ENCODE data around the gene HOXD9. TPM values are rescaled to one million over a fixed set of nuclear protein-coding genes. Genes with fewer than 3 reads are reported as not detected.

The HOXD9 gene
- polyA plus RNA-seq, 3 donors, result not detected

DNA sequence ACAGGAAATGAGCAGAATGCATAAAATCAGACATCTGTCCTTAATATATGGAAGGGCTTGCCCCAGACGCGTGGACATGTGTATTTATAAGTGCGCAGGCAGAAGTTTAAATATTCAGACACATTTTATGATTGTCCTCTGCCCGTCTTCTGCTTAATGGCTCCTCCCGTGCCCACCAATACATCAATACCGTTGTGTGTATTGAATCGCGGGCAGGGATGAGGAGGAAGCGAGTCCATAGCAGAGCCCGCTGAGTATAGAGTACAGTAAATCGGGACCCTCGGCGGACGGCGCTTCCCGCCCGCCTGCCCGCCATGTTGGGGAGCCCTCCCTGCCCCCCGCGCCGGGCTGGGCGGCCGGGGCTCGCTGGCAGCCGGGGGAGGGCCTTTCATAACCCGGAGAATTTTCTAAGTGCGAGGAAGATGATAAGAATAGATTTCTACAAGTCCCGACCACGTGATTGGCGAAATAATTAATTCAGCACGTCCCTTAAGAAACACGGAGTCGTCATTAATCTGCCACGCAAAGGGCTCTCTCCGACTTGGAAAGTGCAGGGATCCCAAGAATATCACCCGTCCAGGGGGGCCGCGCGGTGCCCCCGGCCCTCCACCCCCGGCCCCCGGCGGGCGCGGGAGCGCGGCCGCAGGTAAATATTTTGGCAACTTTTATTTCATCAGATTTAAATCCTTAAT is 34.4 kb downstream of the HOXD9 start, which contains the start of gene HOXD3:
TSS of gene HOXD3 (plus strand) at position 501 of the 692 bp plus-strand sequence. CDS start 11,808 bp downstream, outside the sequence.
- DNase-seq, result no peak
- WGBS (ENCODE audit: insufficient coverage), result 5% methylated on average over 26 of the region's 48 CpGs
- Histone ChIP-seq H3K36me3 (replicated peaks in 1 of 2; ENCODE audit: control insufficient read depth in 1 of 2, insufficient read depth in 2 of 2, low read length in 2 of 2) (no peaks in the 10 kb centered on the region), H3K27me3 (ENCODE audit: control insufficient read depth in 2 of 2, insufficient read depth in 2 of 2, low read length in 2 of 2) (peaks cover 89 to 100% of the 10 kb centered on the region in 2 donors), H3K79me2 (ENCODE audit: insufficient read depth, low read length) (no peaks in the 10 kb centered on the region), H2AFZ (ENCODE audit: insufficient read depth, low read depth, low read length, poor library complexity, severe bottlenecking) (no peak within 1 kb of the TSS), H3K27ac (ENCODE audit: low read depth in 1 of 2, low read length in 2 of 2) (no peak within 1 kb of the TSS), H3K4me3 (replicated peaks in 1 of 3; ENCODE audit: low read depth in 2 of 3, low read length in 3 of 3) (no peak within 1 kb of the TSS), H3K9ac (ENCODE audit: insufficient read depth, low read length, poor library complexity, severe bottlenecking) (no peak within 1 kb of the TSS), H3K4me2 (replicated peaks; ENCODE audit: extremely low read depth, low read length, poor library complexity, severe bottlenecking) (no peak within 1 kb of the TSS), H3K4me1 (ENCODE audit: control insufficient read depth in 1 of 2, insufficient read depth in 2 of 2, low read length in 2 of 2) (no peaks in the 10 kb centered on the region), H3K9me3 (replicated peaks in 1 of 2; ENCODE audit: control insufficient read depth in 1 of 2, insufficient read depth in 1 of 2, low read length in 2 of 2) (peaks cover 4 to 33% of the 10 kb centered on the region in 2 donors), H4K20me1 (ENCODE audit: insufficient read depth, low read length) (no peaks in the 10 kb centered on the region)
- Mint-ChIP-seq H3K9me3 (peaks cover 0 to 36% (median 12%) of the 10 kb centered on the region in 7 donors), H3K27me3 (ENCODE audit: low read depth in 3 of 3) (peaks cover 93 to 100% (median 97%) of the 10 kb centered on the region in 3 donors), H3K4me3 (peak within 1 kb of the TSS in 1 of 2 donors; percentile 75), H3K4me1 (peaks cover 9% of the 10 kb centered on the region), H3K27ac (no peak within 1 kb of the TSS), H3K36me3 (peaks cover 0 to 1% of the 10 kb centered on the region in 2 donors)
- intact Hi-C loops (cut with micrococcal nuclease), result no loop called here
- TF ChIP-seq, protein P1, sequence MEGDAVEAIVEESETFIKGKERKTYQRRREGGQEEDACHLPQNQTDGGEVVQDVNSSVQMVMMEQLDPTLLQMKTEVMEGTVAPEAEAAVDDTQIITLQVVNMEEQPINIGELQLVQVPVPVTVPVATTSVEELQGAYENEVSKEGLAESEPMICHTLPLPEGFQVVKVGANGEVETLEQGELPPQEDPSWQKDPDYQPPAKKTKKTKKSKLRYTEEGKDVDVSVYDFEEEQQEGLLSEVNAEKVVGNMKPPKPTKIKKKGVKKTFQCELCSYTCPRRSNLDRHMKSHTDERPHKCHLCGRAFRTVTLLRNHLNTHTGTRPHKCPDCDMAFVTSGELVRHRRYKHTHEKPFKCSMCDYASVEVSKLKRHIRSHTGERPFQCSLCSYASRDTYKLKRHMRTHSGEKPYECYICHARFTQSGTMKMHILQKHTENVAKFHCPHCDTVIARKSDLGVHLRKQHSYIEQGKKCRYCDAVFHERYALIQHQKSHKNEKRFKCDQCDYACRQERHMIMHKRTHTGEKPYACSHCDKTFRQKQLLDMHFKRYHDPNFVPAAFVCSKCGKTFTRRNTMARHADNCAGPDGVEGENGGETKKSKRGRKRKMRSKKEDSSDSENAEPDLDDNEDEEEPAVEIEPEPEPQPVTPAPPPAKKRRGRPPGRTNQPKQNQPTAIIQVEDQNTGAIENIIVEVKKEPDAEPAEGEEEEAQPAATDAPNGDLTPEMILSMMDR (IDR thresholded peaks at IDR 0.05), result no peak

DNA sequence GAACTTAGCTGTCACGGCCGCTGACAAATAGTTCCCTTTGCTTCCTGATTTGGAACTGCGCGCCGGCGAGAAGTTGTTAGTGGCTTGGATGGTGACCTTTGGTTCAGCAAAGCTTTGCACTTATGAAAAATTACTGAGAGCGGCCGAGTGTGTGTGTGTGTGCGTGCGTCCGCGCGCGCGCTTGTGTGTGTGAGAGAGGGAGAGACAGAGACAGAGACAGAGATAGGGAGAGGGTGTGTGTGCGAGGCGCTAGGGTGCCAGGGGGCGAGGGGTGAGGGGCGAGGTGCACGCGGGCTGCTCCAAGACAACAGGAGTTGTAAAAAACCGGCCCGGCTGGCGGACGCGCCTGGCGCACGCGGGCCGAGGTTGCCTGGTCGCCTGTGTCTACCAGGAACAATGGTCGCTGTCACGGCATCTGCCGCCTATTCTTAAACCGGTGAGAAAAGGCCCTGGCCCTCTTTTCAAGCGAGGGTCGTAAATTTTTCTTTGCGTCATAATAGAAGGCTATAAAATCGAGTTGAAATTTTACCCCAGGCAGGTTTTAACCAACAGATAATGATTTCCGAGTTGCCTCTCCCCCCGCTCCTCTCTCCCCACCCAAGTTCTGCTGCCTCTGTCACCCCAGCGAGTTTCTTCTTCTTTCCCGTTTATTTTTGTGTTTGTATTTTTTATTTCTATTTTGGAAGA is 35.1 kb downstream of the HOXD9 start:
- WGBS (ENCODE audit: insufficient coverage), result 4% methylated on average over 33 of the region's 43 CpGs
- Histone ChIP-seq H3K27ac (ENCODE audit: low read depth in 1 of 2, low read length in 2 of 2) (no peak overlapping the region), H3K4me3 (replicated peaks in 1 of 3; ENCODE audit: low read depth in 2 of 3, low read length in 3 of 3) (no peak overlapping the region)

More for the DNA sequence above, 35.1 kb downstream of the HOXD9 start:
- Histone ChIP-seq H3K27me3 (ENCODE audit: control insufficient read depth in 2 of 2, insufficient read depth in 2 of 2, low read length in 2 of 2) (peaks cover 90 to 100% of the 10 kb centered on the region in 2 donors), H3K4me2 (replicated peaks; ENCODE audit: extremely low read depth, low read length, poor library complexity, severe bottlenecking) (no peak overlapping the region), H3K79me2 (ENCODE audit: insufficient read depth, low read length) (no peaks in the 10 kb centered on the region), H3K9me3 (replicated peaks in 1 of 2; ENCODE audit: control insufficient read depth in 1 of 2, insufficient read depth in 1 of 2, low read length in 2 of 2) (peaks cover 4 to 30% of the 10 kb centered on the region in 2 donors), H3K9ac (ENCODE audit: insufficient read depth, low read length, poor library complexity, severe bottlenecking) (no peak overlapping the region), H3K4me1 (ENCODE audit: control insufficient read depth in 1 of 2, insufficient read depth in 2 of 2, low read length in 2 of 2) (no peaks in the 10 kb centered on the region), H2AFZ (ENCODE audit: insufficient read depth, low read depth, low read length, poor library complexity, severe bottlenecking) (no peak overlapping the region), H4K20me1 (ENCODE audit: insufficient read depth, low read length) (no peaks in the 10 kb centered on the region), H3K36me3 (replicated peaks in 1 of 2; ENCODE audit: control insufficient read depth in 1 of 2, insufficient read depth in 2 of 2, low read length in 2 of 2) (no peaks in the 10 kb centered on the region)
- Mint-ChIP-seq H3K9me3 (peaks cover 0 to 33% (median 12%) of the 10 kb centered on the region in 7 donors), H3K4me1 (peaks cover 9% of the 10 kb centered on the region), H3K4me3 (peak overlapping the region in 1 of 2 donors; percentile 75), H3K27me3 (ENCODE audit: low read depth in 3 of 3) (peaks cover 94 to 100% (median 97%) of the 10 kb centered on the region in 3 donors), H3K36me3 (peaks cover 0 to 1% of the 10 kb centered on the region in 2 donors), H3K27ac (no peak overlapping the region)
- intact Hi-C loops (cut with micrococcal nuclease), result no loop called here
- no peak for DNase-seq
- TF ChIP-seq, protein P1 (IDR thresholded peaks at IDR 0.05), result no peak

Data from CD14-positive monocyte (primary cell).